GM13976 (cell line): ENCODE results near the gene MTUS2.

Source experiments
- DNase-seq: peaks from one replicate; pipeline ENCODE4 v3.0.0; 2012; ENCODE audit warnings: low spot score
- in situ Hi-C: fragments of 300-500 bp; cut with MboI; formaldehyde crosslinking; loops from one replicate; pipeline ENCODE4 v1.12.0; 2022; ENCODE audit warnings: low sequenced_read_pairs, mixed read lengths, inconsistent platforms; ENCODE audit not compliant: unreplicated experiment
- TF ChIP-seq, protein P1 (sequence below): IDR thresholded peaks from 2 replicates; pipeline ENCODE4 v1.5.1; 2012; ENCODE audit warnings: borderline replicate concordance, mild to moderate bottlenecking; ENCODE audit not compliant: insufficient read depth; ENCODE audit errors: extremely low read depth, missing control alignments, control extremely low read depth

The MTUS2 gene

DNA sequence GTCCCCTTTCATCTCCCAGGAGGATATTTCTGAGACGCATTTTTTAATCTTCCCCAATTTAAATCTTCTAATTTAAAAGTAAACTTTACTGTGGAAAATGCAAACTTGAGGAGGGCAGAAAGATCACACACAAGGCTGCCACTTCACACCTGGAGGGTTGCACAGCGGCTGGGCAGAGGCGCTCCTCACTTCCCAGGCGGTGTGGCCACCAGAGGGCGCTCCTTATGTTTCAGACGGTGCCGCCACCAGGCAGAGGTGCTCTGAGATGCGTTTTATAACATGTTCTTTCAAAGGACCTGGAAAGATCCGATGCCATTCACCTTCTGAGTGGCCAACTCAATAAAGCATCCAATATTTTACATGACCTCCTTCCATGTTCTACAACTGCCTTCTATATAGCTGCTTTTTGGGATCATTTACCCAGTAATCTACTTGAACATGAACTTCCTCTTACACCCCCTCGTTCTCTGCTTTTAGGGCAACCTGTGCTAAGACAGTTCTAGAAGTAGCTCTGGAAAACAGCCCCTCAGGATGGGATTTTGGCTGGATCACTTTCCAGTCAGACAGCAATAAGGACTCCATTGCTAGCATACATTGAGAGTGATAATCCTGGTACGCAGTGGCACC, 14.8 kb upstream of the MTUS2 start:
- DNase-seq: no peak
- in situ Hi-C loops: no loop called here
- TF ChIP-seq, protein P1, sequence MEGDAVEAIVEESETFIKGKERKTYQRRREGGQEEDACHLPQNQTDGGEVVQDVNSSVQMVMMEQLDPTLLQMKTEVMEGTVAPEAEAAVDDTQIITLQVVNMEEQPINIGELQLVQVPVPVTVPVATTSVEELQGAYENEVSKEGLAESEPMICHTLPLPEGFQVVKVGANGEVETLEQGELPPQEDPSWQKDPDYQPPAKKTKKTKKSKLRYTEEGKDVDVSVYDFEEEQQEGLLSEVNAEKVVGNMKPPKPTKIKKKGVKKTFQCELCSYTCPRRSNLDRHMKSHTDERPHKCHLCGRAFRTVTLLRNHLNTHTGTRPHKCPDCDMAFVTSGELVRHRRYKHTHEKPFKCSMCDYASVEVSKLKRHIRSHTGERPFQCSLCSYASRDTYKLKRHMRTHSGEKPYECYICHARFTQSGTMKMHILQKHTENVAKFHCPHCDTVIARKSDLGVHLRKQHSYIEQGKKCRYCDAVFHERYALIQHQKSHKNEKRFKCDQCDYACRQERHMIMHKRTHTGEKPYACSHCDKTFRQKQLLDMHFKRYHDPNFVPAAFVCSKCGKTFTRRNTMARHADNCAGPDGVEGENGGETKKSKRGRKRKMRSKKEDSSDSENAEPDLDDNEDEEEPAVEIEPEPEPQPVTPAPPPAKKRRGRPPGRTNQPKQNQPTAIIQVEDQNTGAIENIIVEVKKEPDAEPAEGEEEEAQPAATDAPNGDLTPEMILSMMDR: no peak

DNA sequence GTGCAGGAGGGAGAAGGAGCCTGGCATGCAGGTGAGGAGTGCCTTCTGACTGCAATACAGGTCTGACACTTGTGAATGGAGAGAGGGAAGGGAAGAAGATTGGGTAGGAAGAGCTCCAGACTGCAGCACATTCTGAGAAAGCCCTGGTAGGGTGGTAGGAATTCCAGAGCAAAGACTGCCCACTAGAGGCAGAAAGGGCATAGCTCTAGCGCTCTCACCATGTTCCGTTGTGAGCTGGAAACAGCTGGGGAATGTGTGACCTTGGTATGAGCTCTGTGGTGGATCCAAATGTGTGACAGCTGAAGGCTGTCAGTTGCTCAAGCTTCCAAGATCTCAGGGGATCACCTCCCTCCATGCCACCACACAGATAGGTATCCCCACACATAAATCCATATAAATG, 2.9 kb upstream of the MTUS2 start:
- TF ChIP-seq, protein P1: no peak
- no peak for DNase-seq
- in situ Hi-C loops: no loop called here

DNA sequence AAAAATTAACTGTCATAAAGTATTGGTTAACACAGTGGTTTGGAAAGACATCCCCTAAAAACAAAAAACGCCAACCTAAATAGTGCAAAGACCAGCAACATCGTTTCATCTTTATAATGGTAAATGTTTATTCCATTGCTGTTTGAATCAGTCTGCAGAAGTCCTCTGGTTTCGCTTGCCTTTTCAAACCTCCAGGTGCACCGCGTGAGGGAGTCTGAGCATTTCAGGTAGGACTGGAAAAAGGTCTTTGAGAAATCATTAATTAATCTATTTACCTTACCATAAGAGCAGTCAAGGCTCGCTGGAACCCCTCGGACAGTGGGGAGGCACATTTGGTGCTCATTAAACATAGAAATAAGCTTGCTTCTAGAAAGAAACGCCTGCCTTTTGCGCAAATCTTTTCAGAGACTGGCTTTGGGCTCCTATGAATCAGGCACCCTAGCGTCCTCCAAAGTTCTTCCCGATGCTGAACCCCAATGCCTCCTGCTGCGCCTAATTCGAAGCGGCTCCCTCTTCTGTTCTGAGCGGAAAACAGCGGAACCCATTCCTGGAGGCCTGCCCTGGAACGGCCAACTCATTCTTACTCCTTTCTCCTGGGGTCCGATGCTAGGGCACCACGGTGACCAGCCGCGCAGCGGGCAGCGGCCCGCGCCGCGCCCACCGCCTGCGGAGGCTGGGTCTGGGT, 951 bp upstream of the MTUS2 start:
- TF ChIP-seq, protein P1: no peak
- in situ Hi-C loops: no loop called here
- peak; percentile 35 for DNase-seq

DNA sequence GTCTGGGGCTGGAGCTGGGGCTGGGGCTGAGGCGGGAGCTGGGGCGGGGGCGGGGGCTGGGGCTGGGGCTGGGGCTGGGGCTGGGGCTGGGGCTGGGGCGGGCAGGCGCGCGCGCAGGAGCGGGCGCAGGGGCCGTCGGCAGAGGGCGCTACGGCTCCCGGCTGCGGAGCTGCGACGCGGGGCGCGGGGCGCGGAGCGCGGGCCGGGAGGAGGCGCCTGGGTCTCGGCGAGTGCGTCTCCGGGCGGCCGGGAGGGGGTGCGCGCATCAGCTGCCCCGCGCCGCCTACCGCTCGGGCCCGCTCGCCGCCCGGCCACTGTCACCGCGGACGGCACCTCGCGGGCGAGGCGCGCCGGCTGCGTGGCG, 422 bp upstream of the MTUS2 start:
- in situ Hi-C loops: no loop called here
- TF ChIP-seq, protein P1: peak; percentile 66
- DNase-seq: peak; percentile 85

DNA sequence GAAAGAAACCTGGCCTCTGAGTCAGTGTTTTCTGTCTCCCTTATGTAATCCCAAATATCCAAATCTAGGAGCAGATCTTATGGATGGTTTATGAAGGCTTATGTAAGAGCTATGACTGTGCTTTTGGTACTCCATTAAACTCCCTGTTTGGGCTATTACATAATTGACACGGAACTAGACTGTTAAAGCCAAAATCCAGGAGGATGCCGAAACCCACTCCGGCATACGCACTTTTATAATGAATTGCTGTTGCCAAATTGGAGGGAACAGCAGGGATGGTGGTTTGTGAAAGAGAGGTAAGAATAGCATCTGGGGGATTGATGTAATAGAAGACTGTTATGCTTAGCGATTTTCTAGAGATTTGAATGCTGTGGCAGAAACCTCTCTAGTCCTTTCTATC, 2.0 kb downstream of the MTUS2 start:
- TF ChIP-seq, protein P1: no peak
- no peak for DNase-seq
- in situ Hi-C loops: no loop called here

DNA sequence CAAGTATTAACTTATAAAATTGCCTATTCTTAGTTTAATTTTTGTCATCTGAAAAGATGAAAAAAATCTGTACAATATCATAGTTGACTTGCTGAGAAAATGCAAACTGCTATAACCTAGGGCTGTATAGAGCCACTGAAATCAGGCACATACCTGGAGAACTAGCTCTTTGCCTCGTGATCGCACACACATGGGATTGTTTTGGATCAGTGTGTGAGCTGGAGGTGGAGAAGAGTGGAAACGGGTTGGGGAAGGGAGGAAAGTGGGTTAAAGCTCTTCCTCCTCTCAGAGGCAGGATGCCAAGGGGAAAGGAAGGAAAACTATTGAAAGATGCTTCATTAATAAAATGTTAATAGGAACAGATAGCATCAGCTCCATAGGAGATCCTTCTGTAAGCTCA, 2.7 kb downstream of the MTUS2 start:
- in situ Hi-C loops: no loop called here
- TF ChIP-seq, protein P1: no peak
- DNase-seq: no peak
